ENCODE measurements around the gene TGOLN2. TPM values are rescaled to one million over a fixed set of nuclear protein-coding genes. Genes with fewer than 3 reads are reported as not detected.
A peak's percentile ranks its signal among the peaks of the same experiment; 100 is the strongest.

The TGOLN2 gene
- total and polyA plus RNA-seq, 2 of the 13 experiments (the other 11 are each of a cell fraction or from before 2014, with no cell fraction given): 99.6 to 155 TPM

DNA sequence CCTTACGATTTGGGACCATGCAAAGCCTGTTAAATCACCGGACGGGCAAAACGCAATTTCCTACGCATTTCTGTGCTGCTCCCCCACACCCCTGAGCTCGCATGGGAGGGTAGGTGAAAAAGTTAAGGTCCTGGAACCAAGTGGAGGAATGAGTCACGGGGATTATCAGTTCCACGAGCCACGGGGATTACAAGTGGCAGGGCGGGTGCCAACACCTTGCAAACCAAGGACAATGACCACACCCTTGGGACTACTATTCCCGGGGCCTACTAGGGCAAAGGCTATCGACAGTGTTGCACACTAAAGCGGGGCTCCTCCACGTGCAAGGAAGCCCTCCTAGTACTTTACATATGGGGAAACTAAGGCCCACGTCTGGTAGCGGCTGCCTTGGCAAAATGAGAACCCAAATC, 26.1 kb upstream of the TGOLN2 start (continued):
- TF ChIP-seq, protein P1, sequence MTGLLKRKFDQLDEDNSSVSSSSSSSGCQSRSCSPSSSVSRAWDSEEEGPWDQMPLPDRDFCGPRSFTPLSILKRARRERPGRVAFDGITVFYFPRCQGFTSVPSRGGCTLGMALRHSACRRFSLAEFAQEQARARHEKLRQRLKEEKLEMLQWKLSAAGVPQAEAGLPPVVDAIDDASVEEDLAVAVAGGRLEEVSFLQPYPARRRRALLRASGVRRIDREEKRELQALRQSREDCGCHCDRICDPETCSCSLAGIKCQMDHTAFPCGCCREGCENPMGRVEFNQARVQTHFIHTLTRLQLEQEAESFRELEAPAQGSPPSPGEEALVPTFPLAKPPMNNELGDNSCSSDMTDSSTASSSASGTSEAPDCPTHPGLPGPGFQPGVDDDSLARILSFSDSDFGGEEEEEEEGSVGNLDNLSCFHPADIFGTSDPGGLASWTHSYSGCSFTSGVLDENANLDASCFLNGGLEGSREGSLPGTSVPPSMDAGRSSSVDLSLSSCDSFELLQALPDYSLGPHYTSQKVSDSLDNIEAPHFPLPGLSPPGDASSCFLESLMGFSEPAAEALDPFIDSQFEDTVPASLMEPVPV (CRISPR knock-in tag; IDR thresholded peaks at IDR 0.05): no peak
- no peak for TF ChIP-seq TARDBP (CRISPR knock-in tag; IDR thresholded peaks at IDR 0.05)
- TF ChIP-seq NAIF1 (CRISPR knock-in tag; IDR thresholded peaks at IDR 0.05; ENCODE audit: borderline replicate concordance): 0 out of 2 replicates have a peak, but pooled peaks have one; percentile 54
- TF ChIP-seq ZMYM4 (CRISPR knock-in tag; IDR thresholded peaks at IDR 0.05): peak; percentile 76; the same call in 1 of the 2 replicates
- TF ChIP-seq NFKB2 (CRISPR knock-in tag; IDR thresholded peaks at IDR 0.05; ENCODE audit: borderline replicate concordance): no peak
- TF ChIP-seq JUND (CRISPR knock-in tag; IDR thresholded peaks at IDR 0.05): 0 out of 2 replicates have a peak, but pooled peaks have one; percentile 23
- TF ChIP-seq ISL2 (CRISPR knock-in tag; IDR thresholded peaks at IDR 0.05): no peak
- TF ChIP-seq MYC (CRISPR knock-in tag; IDR thresholded peaks at IDR 0.05; ENCODE audit: borderline replicate concordance): no peak
- TF ChIP-seq, protein P2, sequence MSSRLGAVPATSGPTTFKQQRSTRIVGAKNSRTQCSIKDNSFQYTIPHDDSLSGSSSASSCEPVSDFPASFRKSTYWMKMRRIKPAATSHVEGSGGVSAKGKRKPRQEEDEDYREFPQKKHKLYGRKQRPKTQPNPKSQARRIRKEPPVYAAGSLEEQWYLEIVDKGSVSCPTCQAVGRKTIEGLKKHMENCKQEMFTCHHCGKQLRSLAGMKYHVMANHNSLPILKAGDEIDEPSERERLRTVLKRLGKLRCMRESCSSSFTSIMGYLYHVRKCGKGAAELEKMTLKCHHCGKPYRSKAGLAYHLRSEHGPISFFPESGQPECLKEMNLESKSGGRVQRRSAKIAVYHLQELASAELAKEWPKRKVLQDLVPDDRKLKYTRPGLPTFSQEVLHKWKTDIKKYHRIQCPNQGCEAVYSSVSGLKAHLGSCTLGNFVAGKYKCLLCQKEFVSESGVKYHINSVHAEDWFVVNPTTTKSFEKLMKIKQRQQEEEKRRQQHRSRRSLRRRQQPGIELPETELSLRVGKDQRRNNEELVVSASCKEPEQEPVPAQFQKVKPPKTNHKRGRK (CRISPR knock-in tag; IDR thresholded peaks at IDR 0.05): no peak
- no peak for TF ChIP-seq HNRNPUL1 (IDR thresholded peaks at IDR 0.05; ENCODE audit: low read depth, low read length)
- no peak for TF ChIP-seq CBFB (CRISPR knock-in tag; IDR thresholded peaks at IDR 0.05)
- 0 out of 2 replicates have a peak, but pooled peaks have one; percentile 44 for TF ChIP-seq NCOA1 (CRISPR knock-in tag; IDR thresholded peaks at IDR 0.05)
- TF ChIP-seq PAX8 (CRISPR knock-in tag; IDR thresholded peaks at IDR 0.05; ENCODE audit: borderline replicate concordance): no peak
- no peak for TF ChIP-seq ZMYM2 (CRISPR knock-in tag; IDR thresholded peaks at IDR 0.05)
- TF ChIP-seq, protein P3, sequence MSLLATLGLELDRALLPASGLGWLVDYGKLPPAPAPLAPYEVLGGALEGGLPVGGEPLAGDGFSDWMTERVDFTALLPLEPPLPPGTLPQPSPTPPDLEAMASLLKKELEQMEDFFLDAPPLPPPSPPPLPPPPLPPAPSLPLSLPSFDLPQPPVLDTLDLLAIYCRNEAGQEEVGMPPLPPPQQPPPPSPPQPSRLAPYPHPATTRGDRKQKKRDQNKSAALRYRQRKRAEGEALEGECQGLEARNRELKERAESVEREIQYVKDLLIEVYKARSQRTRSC (CRISPR knock-in tag; IDR thresholded peaks at IDR 0.05; ENCODE audit: low read depth): no peak
- no peak for TF ChIP-seq STAG1 (CRISPR knock-in tag; IDR thresholded peaks at IDR 0.05)
- TF ChIP-seq HMG20B (CRISPR knock-in tag; conservative IDR thresholded peaks at IDR 0.05): 0 out of 2 replicates have a peak, but pooled peaks have one; percentile 30
- TF ChIP-seq, protein P4, sequence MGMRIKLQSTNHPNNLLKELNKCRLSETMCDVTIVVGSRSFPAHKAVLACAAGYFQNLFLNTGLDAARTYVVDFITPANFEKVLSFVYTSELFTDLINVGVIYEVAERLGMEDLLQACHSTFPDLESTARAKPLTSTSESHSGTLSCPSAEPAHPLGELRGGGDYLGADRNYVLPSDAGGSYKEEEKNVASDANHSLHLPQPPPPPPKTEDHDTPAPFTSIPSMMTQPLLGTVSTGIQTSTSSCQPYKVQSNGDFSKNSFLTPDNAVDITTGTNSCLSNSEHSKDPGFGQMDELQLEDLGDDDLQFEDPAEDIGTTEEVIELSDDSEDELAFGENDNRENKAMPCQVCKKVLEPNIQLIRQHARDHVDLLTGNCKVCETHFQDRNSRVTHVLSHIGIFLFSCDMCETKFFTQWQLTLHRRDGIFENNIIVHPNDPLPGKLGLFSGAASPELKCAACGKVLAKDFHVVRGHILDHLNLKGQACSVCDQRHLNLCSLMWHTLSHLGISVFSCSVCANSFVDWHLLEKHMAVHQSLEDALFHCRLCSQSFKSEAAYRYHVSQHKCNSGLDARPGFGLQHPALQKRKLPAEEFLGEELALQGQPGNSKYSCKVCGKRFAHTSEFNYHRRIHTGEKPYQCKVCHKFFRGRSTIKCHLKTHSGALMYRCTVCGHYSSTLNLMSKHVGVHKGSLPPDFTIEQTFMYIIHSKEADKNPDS (CRISPR knock-in tag; IDR thresholded peaks at IDR 0.05): no peak

All from HepG2 (cell line).